ENCODE measurements around the gene PLAGL2. TPM values are rescaled to one million over a fixed set of nuclear protein-coding genes. Genes with fewer than 3 reads are reported as not detected.

Gene PLAGL2, protein sequence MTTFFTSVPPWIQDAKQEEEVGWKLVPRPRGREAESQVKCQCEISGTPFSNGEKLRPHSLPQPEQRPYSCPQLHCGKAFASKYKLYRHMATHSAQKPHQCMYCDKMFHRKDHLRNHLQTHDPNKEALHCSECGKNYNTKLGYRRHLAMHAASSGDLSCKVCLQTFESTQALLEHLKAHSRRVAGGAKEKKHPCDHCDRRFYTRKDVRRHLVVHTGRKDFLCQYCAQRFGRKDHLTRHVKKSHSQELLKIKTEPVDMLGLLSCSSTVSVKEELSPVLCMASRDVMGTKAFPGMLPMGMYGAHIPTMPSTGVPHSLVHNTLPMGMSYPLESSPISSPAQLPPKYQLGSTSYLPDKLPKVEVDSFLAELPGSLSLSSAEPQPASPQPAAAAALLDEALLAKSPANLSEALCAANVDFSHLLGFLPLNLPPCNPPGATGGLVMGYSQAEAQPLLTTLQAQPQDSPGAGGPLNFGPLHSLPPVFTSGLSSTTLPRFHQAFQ
- total RNA-seq (2012; rRNA removed) (2.9 and 3.1 TPM in 2 replicates), polyA plus RNA-seq (2012; rRNA removed) (7.5 and 7.7 TPM in 2 replicates), Bru-seq, nascent RNA (percentile 77 among the genes with signal in this experiment), BruChase-seq, experiment 1, labeled RNA remaining after a 6-hour chase (percentile 58 among the genes with signal in this experiment), BruChase-seq, experiment 2, labeled RNA remaining after a 2-hour chase (percentile 86 among the genes with signal in this experiment)
- 3.8 and 4.2 TPM in 2 replicates for polyA plus RNA-seq (2012; cell fraction: cytosol; rRNA removed)
- 6.0 and 7.6 TPM in 2 replicates for polyA plus RNA-seq (2012; cell fraction: nucleus; rRNA removed; ENCODE audit: low replicate concordance)
- long read RNA-seq, partial matches to known transcripts: 0 of 6 reads
- long read RNA-seq, other reads (novel, unspliced or antisense): 6 of 6 reads

GRCh38 chr20:32207626-32208498 lies at the start of gene PLAGL2, which contains the start of gene POFUT1:
Gene PLAGL2 (minus strand): TSS chr20:32207743. CDS start chr20:32202178, 5,565 bp downstream.
Gene POFUT1 (plus strand): TSS chr20:32207880. CDS start chr20:32207942, 62 bp downstream.
- ATAC-seq (ENCODE audit: low read depth) (peak; percentile 98), DNase-seq (peak; percentile 82)
- POLR2A ChIA-PET (ENCODE audit: unreplicated experiment): no interaction called here
- 1% methylated on average over 33 of the region's 74 CpGs; no CpG with 5 or more reads in 1 of the 2 experiments for WGBS, 2 experiments (ENCODE audit: extremely low coverage in 2 of 2, insufficient read length in 1 of 2)
- no peaks in the 10 kb centered on the region for H3K9me3 ChIP-seq (ENCODE audit: control insufficient read depth, insufficient read depth, low read length)
- peak; percentile 55; the same call in 1 of the 2 replicates for TF ChIP-seq MAZ (IDR thresholded peaks at IDR 0.05; ENCODE audit: borderline replicate concordance, low read depth, low read length)
- TF ChIP-seq POLR2A (IDR thresholded peaks at IDR 0.05; ENCODE audit: low read depth, low read length): peak; percentile 80
- TF ChIP-seq, protein P1, sequence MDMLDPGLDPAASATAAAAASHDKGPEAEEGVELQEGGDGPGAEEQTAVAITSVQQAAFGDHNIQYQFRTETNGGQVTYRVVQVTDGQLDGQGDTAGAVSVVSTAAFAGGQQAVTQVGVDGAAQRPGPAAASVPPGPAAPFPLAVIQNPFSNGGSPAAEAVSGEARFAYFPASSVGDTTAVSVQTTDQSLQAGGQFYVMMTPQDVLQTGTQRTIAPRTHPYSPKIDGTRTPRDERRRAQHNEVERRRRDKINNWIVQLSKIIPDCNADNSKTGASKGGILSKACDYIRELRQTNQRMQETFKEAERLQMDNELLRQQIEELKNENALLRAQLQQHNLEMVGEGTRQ (IDR thresholded peaks at IDR 0.05; ENCODE audit: low read depth, low read length): 0 out of 2 replicates have a peak, but pooled peaks have one; percentile 4
- no peak for TF ChIP-seq SMC3 (IDR thresholded peaks at IDR 0.05; ENCODE audit: low read depth, low read length)
- TF ChIP-seq CTCF (conservative IDR thresholded peaks at IDR 0.05; ENCODE audit: low read depth, low read length): 0 out of 2 replicates have a peak, but pooled peaks have one; percentile 31
- TF ChIP-seq BHLHE40 (IDR thresholded peaks at IDR 0.05; ENCODE audit: low read depth, low read length): 0 out of 2 replicates have a peak, but pooled peaks have one; percentile 3
- peak; percentile 94 for TF ChIP-seq MXI1 (IDR thresholded peaks at IDR 0.05; ENCODE audit: borderline replicate concordance, low read depth, low read length)
- peak; percentile 45 for TF ChIP-seq MAFK (IDR thresholded peaks at IDR 0.05; ENCODE audit: low read depth, low read length)
- no peak for TF ChIP-seq CHD1 (IDR thresholded peaks at IDR 0.05; ENCODE audit: low read depth, low read length)
- no TSS peak for BruUV-seq (replicated peaks)
- CTCF ChIA-PET: no interaction called here
- intact Hi-C loops (cut with micrococcal nuclease): loop anchor here (5.0 kb wide), 1 partner anchor 386 kb away; no protein-coding TSS in a partner anchor
- peak within 1 kb of the TSS; percentile 96 for H2AFZ ChIP-seq (replicated peaks; ENCODE audit: low read length, poor library complexity)
- no peaks in the 10 kb centered on the region for H3K27me3 ChIP-seq (ENCODE audit: control insufficient read depth, insufficient read depth, low read length)
- peaks cover 62 to 83% of the 10 kb centered on the region in 2 experiments for H3K79me1 ChIP-seq (ENCODE audit: low read depth in 1 of 2, low read length in 2 of 2)
- H4K8ac ChIP-seq (ENCODE audit: low read depth in 2 of 2, low read length in 2 of 2): peak within 1 kb of the TSS; percentile 91 to 100
- H3K4ac ChIP-seq (ENCODE audit: low read depth, low read length): peak within 1 kb of the TSS; percentile 93
- H4K20me1 ChIP-seq (ENCODE audit: insufficient read depth, low read length): peaks cover 32% of the 10 kb centered on the region
- H3K36me3 ChIP-seq (ENCODE audit: control insufficient read depth, insufficient read depth, low read length): peaks cover 17% of the 10 kb centered on the region
- H2BK120ac ChIP-seq (ENCODE audit: low read depth, low read length): peak within 1 kb of the TSS; percentile 42; the same call in 1 of the 2 replicates
- in situ Hi-C loops (cut with MboI; ENCODE audit: low sequenced_read_pairs): no loop called here
- H2AK5ac ChIP-seq (ENCODE audit: low read depth, low read length): peak within 1 kb of the TSS; percentile 99
- dilution Hi-C loops (cut with HindIII; ENCODE audit: low sequenced_read_pairs, unreplicated experiment): no loop called here
- H3K4me3 ChIP-seq (ENCODE audit: insufficient read depth, low read depth, low read length): peak within 1 kb of the TSS; percentile 93
- peak within 1 kb of the TSS; percentile 40 for H3K18ac ChIP-seq (ENCODE audit: low read depth, low read length)
- peak within 1 kb of the TSS; percentile 96 for H3K23ac ChIP-seq (ENCODE audit: low read depth, low read length)
- no peak within 1 kb of the TSS for H2BK20ac ChIP-seq (ENCODE audit: low read depth, low read length)
- H2BK15ac ChIP-seq (ENCODE audit: low read depth, low read length): no peak within 1 kb of the TSS; the same call in 2 of the 3 replicates
- H3K14ac ChIP-seq (replicated peaks; ENCODE audit: low read depth, low read length): peak within 1 kb of the TSS; percentile 97
- peak within 1 kb of the TSS; percentile 86 for H3K27ac ChIP-seq (ENCODE audit: insufficient read depth, low read length)
- H3K9me1 ChIP-seq (ENCODE audit: insufficient read depth, low read length): peaks cover 15% of the 10 kb centered on the region
- H3K56ac ChIP-seq (ENCODE audit: extremely low read depth, insufficient read depth, low read length): peak within 1 kb of the TSS; percentile 86
- peak within 1 kb of the TSS; percentile 90 for H4K91ac ChIP-seq (ENCODE audit: insufficient read depth, low read depth, low read length)
- H3K9ac ChIP-seq (ENCODE audit: low read depth, low read length): peak within 1 kb of the TSS; percentile 99
- peak within 1 kb of the TSS; percentile 99 for H3K4me2 ChIP-seq (ENCODE audit: low read depth, low read length)
- peak within 1 kb of the TSS; percentile 99 for H2AK9ac ChIP-seq (replicated peaks; ENCODE audit: low read depth, low read length, poor library complexity)
- H3K4me1 ChIP-seq (ENCODE audit: control insufficient read depth, insufficient read depth, low read length): peaks cover 15% of the 10 kb centered on the region
- H4K5ac ChIP-seq (ENCODE audit: low read depth, low read length): peak within 1 kb of the TSS; percentile 93
- peak within 1 kb of the TSS; percentile 73 for H2BK5ac ChIP-seq (ENCODE audit: low read depth, low read length, poor library complexity, severe bottlenecking)

Data from IMR-90 (cell line).